Astrocyte (in vitro differentiated cells and primary cell): Measurements from ENCODE around the gene MLLT1. TPM values are rescaled to one million over a fixed set of nuclear protein-coding genes. Genes with fewer than 3 reads are reported as not detected.

ENCODE experiments used
- DNase-seq: peaks from one replicate; pipeline ENCODE4 v3.0.0-alpha.2; 2010; ENCODE audit warnings: low read depth
- FAIRE-seq: peaks from 2 replicates; lab custom pipeline; 2011; peaks lifted over from hg19 to GRCh38; lab: Jason Lieb, UNC
- H2AFZ ChIP-seq: 2 replicates; pipeline ENCODE4 v1.6.0; 2012; ENCODE audit warnings: low read depth, low read length, inconsistent platforms
- H3K27ac ChIP-seq: 2 replicates; pipeline ENCODE4 v1.5.1; 2011; ENCODE audit warnings: low read depth, low read length, inconsistent platforms
- H3K27me3 ChIP-seq: 2 replicates; pipeline ENCODE4 v1.6.0; 2011; ENCODE audit warnings: low read length, inconsistent platforms; ENCODE audit not compliant: insufficient read depth
- H3K36me3 ChIP-seq: 2 replicates; pipeline ENCODE4 v1.5.1; 2011; ENCODE audit warnings: low read length, inconsistent platforms; ENCODE audit not compliant: insufficient read depth
- H3K4me1 ChIP-seq: 2 replicates; pipeline ENCODE4 v1.5.1; 2011; ENCODE audit warnings: low read length, inconsistent platforms; ENCODE audit not compliant: insufficient read depth
- H3K4me2 ChIP-seq: 2 replicates; pipeline ENCODE4 v1.6.0; 2012; ENCODE audit warnings: low read length, inconsistent platforms
- H3K4me3 ChIP-seq: 2 replicates; pipeline ENCODE4 v1.5.1; 2011; ENCODE audit warnings: low read depth, mild to moderate bottlenecking, low read length, inconsistent platforms; ENCODE audit not compliant: insufficient read depth
- H3K79me2 ChIP-seq: 2 replicates; pipeline ENCODE4 v1.6.0; 2012; ENCODE audit warnings: mild to moderate bottlenecking, low read length, inconsistent platforms; ENCODE audit not compliant: insufficient read depth
- H3K9ac ChIP-seq: 2 replicates; pipeline ENCODE4 v1.6.0; 2012; ENCODE audit warnings: mild to moderate bottlenecking, low read length, inconsistent platforms
- H3K9me3 ChIP-seq: 2 replicates; pipeline ENCODE4 v1.5.1; 2012; ENCODE audit warnings: low read depth, mild to moderate bottlenecking, low read length, inconsistent platforms; ENCODE audit not compliant: insufficient read depth
- H4K20me1 ChIP-seq: 2 replicates; pipeline ENCODE4 v1.6.0; 2012; ENCODE audit warnings: low read length, inconsistent platforms; ENCODE audit not compliant: insufficient read depth
- H3K27ac Mint-ChIP-seq: one replicate; pipeline ENCODE4 v1.8.0; 2021; ENCODE audit warnings: mild to moderate bottlenecking, mixed read lengths; ENCODE audit not compliant: unreplicated experiment
- H3K27me3 Mint-ChIP-seq: one replicate; pipeline ENCODE4 v1.8.0; 2021; ENCODE audit warnings: low read depth, mixed read lengths; ENCODE audit not compliant: unreplicated experiment
- H3K36me3 Mint-ChIP-seq: one replicate; pipeline ENCODE4 v1.8.0; 2021; ENCODE audit warnings: low read depth, mixed read lengths; ENCODE audit not compliant: unreplicated experiment
- H3K4me1 Mint-ChIP-seq: one replicate; pipeline ENCODE4 v1.8.0; 2021; ENCODE audit warnings: low read depth, mixed read lengths; ENCODE audit not compliant: unreplicated experiment
- H3K4me3 Mint-ChIP-seq: one replicate; pipeline ENCODE4 v1.8.0; 2021; ENCODE audit warnings: mild to moderate bottlenecking, moderate library complexity, mixed read lengths; ENCODE audit not compliant: unreplicated experiment
- H3K9me3 Mint-ChIP-seq: one replicate; pipeline ENCODE4 v1.8.0; 2021; ENCODE audit warnings: mild to moderate bottlenecking, mixed read lengths; ENCODE audit not compliant: unreplicated experiment
- CTCF ChIP-seq: IDR thresholded peaks from 2 replicates; pipeline ENCODE4 v1.5.1; 2011; ENCODE audit warnings: low read depth, mild to moderate bottlenecking, inconsistent platforms, low read length, moderate library complexity; ENCODE audit not compliant: insufficient read depth
- EZH2 ChIP-seq: IDR thresholded peaks from 2 replicates; pipeline ENCODE4 v1.6.1; 2012; ENCODE audit warnings: mild to moderate bottlenecking, low read length, inconsistent platforms; ENCODE audit not compliant: insufficient read depth
- total RNA-seq: library from RNA; stranded (reverse); gene quantifications from 2 replicates; pipeline ENCODE4 v1.2.1, GENCODE V29; 2021

The MLLT1 gene
- total RNA-seq, 1 donor from 2014 or later, result 46.0 TPM

- no peaks in the 10 kb centered on the region for H3K79me2 ChIP-seq
- no peak for FAIRE-seq
- no peak overlapping the region for H3K27ac Mint-ChIP-seq
- no peaks in the 10 kb centered on the region for H3K36me3 ChIP-seq
- peaks cover 3% of the 10 kb centered on the region for H3K27me3 Mint-ChIP-seq
- TF ChIP-seq CTCF, result no peak
- TF ChIP-seq EZH2, result no peak
- no peak overlapping the region for H3K4me3 Mint-ChIP-seq
- no peaks in the 10 kb centered on the region for H3K9me3 ChIP-seq
- no peaks in the 10 kb centered on the region for H3K9me3 Mint-ChIP-seq
- peaks cover 1% of the 10 kb centered on the region for H3K36me3 Mint-ChIP-seq
- H3K27me3 ChIP-seq, result no peaks in the 10 kb centered on the region
- H3K4me1 ChIP-seq, result no peaks in the 10 kb centered on the region
- no peak overlapping the region for H3K4me3 ChIP-seq
- H3K9ac ChIP-seq, result no peak overlapping the region
- H2AFZ ChIP-seq, result no peak overlapping the region
- H4K20me1 ChIP-seq, result peaks cover 6% of the 10 kb centered on the region
- DNase-seq, result no peak
- no peak overlapping the region for H3K4me2 ChIP-seq
- no peaks in the 10 kb centered on the region for H3K4me1 Mint-ChIP-seq
- H3K27ac ChIP-seq, result no peak overlapping the region
Observed at GRCh38 chr19:6210721-6211600, 68.8 kb downstream of the MLLT1 start.

- H3K4me3 Mint-ChIP-seq, result no peak overlapping the region
- Histone ChIP-seq H3K79me2 (no peaks in the 10 kb centered on the region), H2AFZ (no peak overlapping the region), H3K4me2 (no peak overlapping the region), H3K9me3 (no peaks in the 10 kb centered on the region), H3K9ac (no peak overlapping the region), H3K27ac (no peak overlapping the region), H3K4me3 (no peak overlapping the region), H3K27me3 (no peaks in the 10 kb centered on the region), H3K36me3 (no peaks in the 10 kb centered on the region), H4K20me1 (peaks cover 6% of the 10 kb centered on the region), H3K4me1 (no peaks in the 10 kb centered on the region)
- H3K4me1 Mint-ChIP-seq, result no peaks in the 10 kb centered on the region
- TF ChIP-seq EZH2 (no peak), CTCF (no peak)
- peaks cover 3% of the 10 kb centered on the region for H3K27me3 Mint-ChIP-seq
- no peak for FAIRE-seq
- no peak for DNase-seq
- no peak overlapping the region for H3K27ac Mint-ChIP-seq
- no peaks in the 10 kb centered on the region for H3K9me3 Mint-ChIP-seq
- peaks cover 1% of the 10 kb centered on the region for H3K36me3 Mint-ChIP-seq
Observed at GRCh38 chr19:6210091-6210490, 69.7 kb downstream of the MLLT1 start.

GRCh38 chr19:6209680-6210079 lies 70.1 kb downstream of the MLLT1 start:
- H3K9me3 Mint-ChIP-seq, result no peaks in the 10 kb centered on the region
- H2AFZ ChIP-seq, result no peak overlapping the region

More at GRCh38 chr19:6209680-6210079, 70.1 kb downstream of the MLLT1 start:
- Mint-ChIP-seq H3K36me3 (peaks cover 1% of the 10 kb centered on the region), H3K4me1 (no peaks in the 10 kb centered on the region), H3K27ac (no peak overlapping the region), H3K4me3 (no peak overlapping the region), H3K27me3 (peaks cover 3% of the 10 kb centered on the region)
- Histone ChIP-seq H3K27ac (no peak overlapping the region), H4K20me1 (peaks cover 6% of the 10 kb centered on the region), H3K4me3 (no peak overlapping the region), H3K4me2 (no peak overlapping the region), H3K79me2 (no peaks in the 10 kb centered on the region), H3K27me3 (no peaks in the 10 kb centered on the region), H3K36me3 (no peaks in the 10 kb centered on the region), H3K9me3 (no peaks in the 10 kb centered on the region), H3K4me1 (no peaks in the 10 kb centered on the region), H3K9ac (no peak overlapping the region)
- FAIRE-seq, result no peak
- no peak for DNase-seq
- TF ChIP-seq EZH2 (no peak), CTCF (no peak)
